Mesendoderm (in vitro differentiated cells): Measurements from ENCODE around the gene MBD6.

Source experiments
- DNase-seq: peaks from one replicate; pipeline ENCODE4 v3.0.0; 2013
- H2AK5ac ChIP-seq: 2 replicates; pipeline ENCODE4 v1.6.1; 2013; ENCODE audit warnings: low read length, inconsistent platforms
- H2BK120ac ChIP-seq: 2 replicates; pipeline ENCODE4 v1.6.1; 2013; ENCODE audit warnings: low read depth, mild to moderate bottlenecking, low read length, moderate library complexity, mixed read lengths
- H2BK15ac ChIP-seq: replicated peaks from 2 replicates; pipeline ENCODE4 v1.6.1; 2013; ENCODE audit warnings: low read depth, mild to moderate bottlenecking, moderate library complexity
- H2BK5ac ChIP-seq: 2 replicates; pipeline ENCODE4 v1.6.1; 2013; ENCODE audit warnings: low read length, inconsistent platforms
- H3K18ac ChIP-seq: 2 replicates; pipeline ENCODE4 v1.6.1; 2013; ENCODE audit warnings: mild to moderate bottlenecking, low read length, mixed read lengths
- H3K23ac ChIP-seq: one replicate; pipeline ENCODE4 v1.6.1; 2013; ENCODE audit warnings: low read length
- H3K27ac ChIP-seq: 2 replicates; pipeline ENCODE4 v1.5.1; 2013; ENCODE audit warnings: low read depth, mild to moderate bottlenecking, inconsistent platforms, low read length, moderate library complexity
- H3K27me3 ChIP-seq: 2 replicates; pipeline ENCODE4 v1.6.1; 2013; ENCODE audit warnings: low read length, control low read depth, mild to moderate bottlenecking, inconsistent platforms; ENCODE audit not compliant: insufficient read depth, poor library complexity
- H3K36me3 ChIP-seq: 2 replicates; pipeline ENCODE4 v1.6.1; 2013; ENCODE audit warnings: low read length, inconsistent platforms; ENCODE audit not compliant: control insufficient read depth, insufficient read depth
- H3K4ac ChIP-seq: one replicate; pipeline ENCODE4 v1.6.1; 2013; ENCODE audit warnings: low read depth, mild to moderate bottlenecking, low read length, moderate library complexity
- H3K4me1 ChIP-seq: 2 replicates; pipeline ENCODE4 v1.6.1; 2013; ENCODE audit warnings: low read depth, low read length, inconsistent platforms; ENCODE audit not compliant: control insufficient read depth
- H3K4me2 ChIP-seq: 2 replicates; pipeline ENCODE4 v1.6.1; 2013; ENCODE audit warnings: low read length
- H3K4me3 ChIP-seq: 2 replicates; pipeline ENCODE4 v1.5.1; 2013; ENCODE audit warnings: mild to moderate bottlenecking, low read length
- H3K56ac ChIP-seq: one replicate; pipeline ENCODE4 v1.6.1; 2013; ENCODE audit warnings: low read length
- H3K79me1 ChIP-seq: 2 replicates; pipeline ENCODE4 v1.6.1; 2013; ENCODE audit warnings: low read length, inconsistent platforms
- H3K79me2 ChIP-seq: 2 replicates; pipeline ENCODE4 v1.6.1; 2013; ENCODE audit warnings: mild to moderate bottlenecking, low read length; ENCODE audit not compliant: control insufficient read depth, insufficient read depth
- H3K9ac ChIP-seq: 2 replicates; pipeline ENCODE4 v1.6.1; 2013; ENCODE audit warnings: low read length, inconsistent platforms
- H4K5ac ChIP-seq: one replicate; pipeline ENCODE4 v1.6.1; 2013; ENCODE audit warnings: low read length
- H4K8ac ChIP-seq: one replicate; pipeline ENCODE4 v1.6.1; 2013; ENCODE audit warnings: low read depth, mild to moderate bottlenecking, control low read depth, low read length, moderate library complexity
- WGBS: extraction: QIAGEN DNeasy Blood & Tissue Kit; methylation state at CpG from one replicate; pipeline ENCODE4 v1.1.7; 2013; ENCODE audit warnings: low lambda C conversion rate, missing lambda C conversion rate; ENCODE audit not compliant: insufficient coverage; ENCODE audit errors: extremely low coverage; 5-methylcytosine and 5-hydroxymethylcytosine counted together

Gene MBD6

GRCh38 chr12:57552306-57552651 is 29.7 kb downstream of the MBD6 start:
- Histone ChIP-seq H3K18ac (no peak overlapping the region), H3K27ac (no peak overlapping the region)

DNA sequence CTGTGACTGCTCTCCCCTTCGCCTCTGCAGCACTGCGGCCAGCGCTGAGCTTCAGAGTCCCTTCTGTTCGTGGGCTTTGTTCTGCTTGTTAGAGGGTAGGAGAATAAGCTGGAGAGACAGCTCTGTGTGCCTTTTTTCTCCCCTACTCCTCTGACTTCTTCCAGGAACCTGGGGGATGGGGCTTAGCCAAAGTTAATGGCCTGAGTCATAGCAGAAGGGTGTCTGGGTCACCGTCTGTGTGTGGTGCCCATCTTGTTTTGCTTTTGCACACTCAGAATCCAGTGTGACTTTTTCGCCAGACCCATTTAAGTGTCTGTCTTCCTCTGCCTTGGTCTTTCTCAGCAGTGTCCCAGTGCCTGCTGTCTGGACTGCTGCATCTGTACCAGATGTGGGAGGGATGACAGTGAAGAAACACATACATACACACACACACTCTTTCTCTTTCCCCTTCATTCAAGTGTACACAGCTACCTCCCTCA is 30.2 kb downstream of the MBD6 start:
- H3K18ac ChIP-seq = no peak overlapping the region
- no peak overlapping the region for H2AK5ac ChIP-seq
- no peak overlapping the region for H2BK120ac ChIP-seq
- no peak overlapping the region for H2BK5ac ChIP-seq
- H3K23ac ChIP-seq = no peak overlapping the region
- no peak overlapping the region for H4K8ac ChIP-seq
- H3K4me2 ChIP-seq = no peak overlapping the region
- no peak for DNase-seq
- no peaks in the 10 kb centered on the region for H3K79me1 ChIP-seq
- H3K27me3 ChIP-seq = peaks cover 2% of the 10 kb centered on the region
- no peak overlapping the region for H3K4ac ChIP-seq
- no peak overlapping the region for H3K56ac ChIP-seq
- H3K36me3 ChIP-seq = no peaks in the 10 kb centered on the region
- H3K4me1 ChIP-seq = no peaks in the 10 kb centered on the region
- no CpG with 5 or more reads among the region's 6 CpGs for WGBS
- H3K4me3 ChIP-seq = no peak overlapping the region
- H4K5ac ChIP-seq = no peak overlapping the region
- no peak overlapping the region for H3K27ac ChIP-seq
- H3K9ac ChIP-seq = no peak overlapping the region
- H2BK15ac ChIP-seq = no peak overlapping the region
- H3K79me2 ChIP-seq = no peaks in the 10 kb centered on the region

More at GRCh38 chr12:57552306-57552651, 29.7 kb downstream of the MBD6 start:
- no peak overlapping the region for H2BK5ac ChIP-seq
- WGBS = no CpG with 5 or more reads among the region's 2 CpGs
- no peaks in the 10 kb centered on the region for H3K79me1 ChIP-seq
- no peaks in the 10 kb centered on the region for H3K36me3 ChIP-seq
- DNase-seq = no peak
- H4K8ac ChIP-seq = no peak overlapping the region
- H2BK120ac ChIP-seq = no peak overlapping the region
- H3K4me3 ChIP-seq = no peak overlapping the region
- H2AK5ac ChIP-seq = no peak overlapping the region
- H3K4ac ChIP-seq = no peak overlapping the region
- H2BK15ac ChIP-seq = no peak overlapping the region
- H3K23ac ChIP-seq = no peak overlapping the region
- no peaks in the 10 kb centered on the region for H3K79me2 ChIP-seq
- no peak overlapping the region for H4K5ac ChIP-seq
- no peak overlapping the region for H3K56ac ChIP-seq
- peaks cover 2% of the 10 kb centered on the region for H3K27me3 ChIP-seq
- H3K9ac ChIP-seq = no peak overlapping the region
- H3K4me1 ChIP-seq = no peaks in the 10 kb centered on the region
- H3K4me2 ChIP-seq = no peak overlapping the region

GRCh38 chr12:57553343-57554202 is 30.9 kb downstream of the MBD6 start:
- Histone ChIP-seq H3K9ac (no peak overlapping the region), H3K36me3 (no peaks in the 10 kb centered on the region), H3K79me2 (no peaks in the 10 kb centered on the region), H3K23ac (no peak overlapping the region), H2AK5ac (no peak overlapping the region), H3K56ac (no peak overlapping the region), H3K4me3 (no peak overlapping the region), H2BK15ac (no peak overlapping the region), H3K4me1 (no peaks in the 10 kb centered on the region), H4K5ac (no peak overlapping the region), H4K8ac (no peak overlapping the region), H3K79me1 (no peaks in the 10 kb centered on the region), H2BK120ac (no peak overlapping the region), H3K27ac (no peak overlapping the region), H2BK5ac (no peak overlapping the region), H3K4me2 (no peak overlapping the region), H3K4ac (no peak overlapping the region), H3K27me3 (peaks cover 2% of the 10 kb centered on the region), H3K18ac (no peak overlapping the region)
- no peak for DNase-seq
- WGBS = no CpG with 5 or more reads among the region's 7 CpGs

DNA sequence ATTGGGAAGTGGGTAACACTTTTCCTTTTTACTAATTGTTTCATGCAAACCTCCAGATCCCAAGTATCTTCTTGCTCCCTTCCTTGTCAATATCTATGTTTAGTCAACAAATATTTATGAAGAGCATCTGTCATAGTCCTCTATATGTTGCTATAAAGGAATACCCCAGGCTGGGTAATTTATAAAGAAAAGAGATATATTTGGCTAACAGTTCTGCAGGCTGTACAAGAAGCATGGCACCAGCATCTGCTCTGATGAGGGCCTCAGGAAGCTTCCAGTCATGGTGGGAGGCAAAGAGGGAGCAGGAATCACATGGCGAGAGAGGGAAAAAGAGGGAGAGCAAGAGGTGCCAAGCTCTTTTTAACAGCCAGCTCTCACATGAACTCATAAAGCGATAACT is 31.8 kb downstream of the MBD6 start:
- Histone ChIP-seq H2BK120ac (no peak overlapping the region), H3K36me3 (no peaks in the 10 kb centered on the region), H3K23ac (no peak overlapping the region), H2BK5ac (no peak overlapping the region), H3K4ac (no peak overlapping the region), H4K8ac (no peak overlapping the region), H3K18ac (no peak overlapping the region), H3K79me2 (no peaks in the 10 kb centered on the region), H3K27me3 (no peaks in the 10 kb centered on the region), H3K4me2 (no peak overlapping the region), H3K79me1 (no peaks in the 10 kb centered on the region), H3K4me3 (no peak overlapping the region), H4K5ac (no peak overlapping the region), H3K4me1 (no peaks in the 10 kb centered on the region), H3K56ac (no peak overlapping the region), H2BK15ac (no peak overlapping the region), H3K9ac (no peak overlapping the region), H2AK5ac (no peak overlapping the region), H3K27ac (no peak overlapping the region)
- DNase-seq = no peak
- WGBS = no CpG with 5 or more reads among the region's 2 CpGs

GRCh38 chr12:57554897-57555296 is 32.3 kb downstream of the MBD6 start:
- WGBS = no CpG with 5 or more reads among the region's 1 CpG
- no peak overlapping the region for H3K4me2 ChIP-seq
- no peaks in the 10 kb centered on the region for H3K27me3 ChIP-seq
- H3K36me3 ChIP-seq = no peaks in the 10 kb centered on the region
- H3K9ac ChIP-seq = no peak overlapping the region
- no peak overlapping the region for H3K4me3 ChIP-seq
- H3K56ac ChIP-seq = no peak overlapping the region
- H2BK15ac ChIP-seq = no peak overlapping the region
- no peak overlapping the region for H3K23ac ChIP-seq
- no peaks in the 10 kb centered on the region for H3K79me2 ChIP-seq
- no peaks in the 10 kb centered on the region for H3K79me1 ChIP-seq
- H3K4ac ChIP-seq = no peak overlapping the region
- H3K4me1 ChIP-seq = no peaks in the 10 kb centered on the region
- H2BK120ac ChIP-seq = no peak overlapping the region
- no peak overlapping the region for H3K27ac ChIP-seq
- H4K5ac ChIP-seq = no peak overlapping the region
- H2BK5ac ChIP-seq = no peak overlapping the region
- DNase-seq = no peak
- H4K8ac ChIP-seq = no peak overlapping the region
- no peak overlapping the region for H2AK5ac ChIP-seq
- H3K18ac ChIP-seq = no peak overlapping the region

- H3K4me1 ChIP-seq = no peaks in the 10 kb centered on the region
Measured at GRCh38 chr12:57558864-57559263, 36.2 kb downstream of the MBD6 start.

More at GRCh38 chr12:57558864-57559263, 36.2 kb downstream of the MBD6 start:
- Histone ChIP-seq H3K56ac (no peak overlapping the region), H2BK120ac (no peak overlapping the region), H3K36me3 (no peaks in the 10 kb centered on the region), H3K18ac (no peak overlapping the region), H2BK5ac (no peak overlapping the region), H2BK15ac (no peak overlapping the region), H3K9ac (no peak overlapping the region), H3K4ac (no peak overlapping the region), H3K79me2 (no peaks in the 10 kb centered on the region), H3K4me2 (no peak overlapping the region), H3K4me3 (no peak overlapping the region), H3K27ac (no peak overlapping the region), H3K27me3 (no peaks in the 10 kb centered on the region), H3K23ac (no peak overlapping the region), H3K79me1 (no peaks in the 10 kb centered on the region), H2AK5ac (no peak overlapping the region), H4K8ac (no peak overlapping the region), H4K5ac (no peak overlapping the region)
- no peak for DNase-seq
- no CpG with 5 or more reads among the region's 4 CpGs for WGBS
